ENCODE measurements around the gene HADHA.
A peak's percentile ranks its signal among the peaks of the same experiment; 100 is the strongest.

HADHA gene

GRCh38 chr2:26191316-26192159 is 52.9 kb downstream of the HADHA start:
- DNase-seq (ENCODE audit: low read depth) = no peak

GRCh38 chr2:26190369-26190768 is 54.1 kb downstream of the HADHA start:
- no peak for DNase-seq (ENCODE audit: low read depth)

GRCh38 chr2:26189751-26190150 is 54.7 kb downstream of the HADHA start:
- DNase-seq (ENCODE audit: low read depth) = no peak

- no peak for DNase-seq (ENCODE audit: low read depth)
Measured at GRCh38 chr2:26189123-26189522, 55.3 kb downstream of the HADHA start.

- no peak for DNase-seq (ENCODE audit: low read depth)
Measured at GRCh38 chr2:26187537-26188104, 56.8 kb downstream of the HADHA start.

GRCh38 chr2:26187114-26187513 is 57.3 kb downstream of the HADHA start:
- DNase-seq (ENCODE audit: low read depth) = no peak

- DNase-seq (ENCODE audit: low read depth) = no peak
Measured at GRCh38 chr2:26185954-26186770, 58.3 kb downstream of the HADHA start.

- no peak for DNase-seq (ENCODE audit: low read depth)
Measured at GRCh38 chr2:26185304-26185928, 59.0 kb downstream of the HADHA start.

- peak; percentile 71 for DNase-seq (ENCODE audit: low read depth)
Measured at GRCh38 chr2:26184555-26185303, 59.7 kb downstream of the HADHA start.

- no peak for DNase-seq (ENCODE audit: low read depth)
Measured at GRCh38 chr2:26184121-26184520, 60.3 kb downstream of the HADHA start.

- no peak for DNase-seq (ENCODE audit: low read depth)
Measured at GRCh38 chr2:26182887-26183630, 61.4 kb downstream of the HADHA start.

GRCh38 chr2:26182441-26182840 is 62.0 kb downstream of the HADHA start:
- no peak for DNase-seq (ENCODE audit: low read depth)

- no peak for DNase-seq (ENCODE audit: low read depth)
Measured at GRCh38 chr2:26179446-26179913, 65.0 kb downstream of the HADHA start.

GRCh38 chr2:26178746-26179436 is 65.5 kb downstream of the HADHA start:
- DNase-seq (ENCODE audit: low read depth) = no peak

- no peak for DNase-seq (ENCODE audit: low read depth)
Measured at GRCh38 chr2:26178246-26178645, 66.2 kb downstream of the HADHA start.

- no peak for DNase-seq (ENCODE audit: low read depth)
Measured at GRCh38 chr2:26177122-26177521, 67.3 kb downstream of the HADHA start.

- no peak for DNase-seq (ENCODE audit: low read depth)
Measured at GRCh38 chr2:26176279-26176615, 68.2 kb downstream of the HADHA start.

GRCh38 chr2:26175466-26176278 is 68.8 kb downstream of the HADHA start:
- no peak for DNase-seq (ENCODE audit: low read depth)

GRCh38 chr2:26174691-26175465 is 69.6 kb downstream of the HADHA start:
- DNase-seq (ENCODE audit: low read depth) = no peak

Measured in activated gamma-delta T cell treated with anti-CD3 and anti-CD28 coated beads, Interleukin-2, amount 50 U/mL, for 16 hours (primary cell).